DND-41 (cell line): ENCODE data around the gene RBBP5.

Source experiments
- EZH2 ChIP-seq: IDR thresholded peaks from 3 replicates; pipeline ENCODE4 v1.6.1; 2012; ENCODE audit warnings: borderline replicate concordance, low read depth, mild to moderate bottlenecking, moderate library complexity, low read length, inconsistent platforms; ENCODE audit not compliant: severe bottlenecking
- TF ChIP-seq, protein P1 (sequence below): IDR thresholded peaks from 2 replicates; pipeline ENCODE4 v1.5.1; 2012; ENCODE audit warnings: borderline replicate concordance, low read length, moderate library complexity, mild to moderate bottlenecking; ENCODE audit not compliant: poor library complexity, severe bottlenecking; ENCODE audit errors: extremely low read depth

- TF ChIP-seq, protein P1, sequence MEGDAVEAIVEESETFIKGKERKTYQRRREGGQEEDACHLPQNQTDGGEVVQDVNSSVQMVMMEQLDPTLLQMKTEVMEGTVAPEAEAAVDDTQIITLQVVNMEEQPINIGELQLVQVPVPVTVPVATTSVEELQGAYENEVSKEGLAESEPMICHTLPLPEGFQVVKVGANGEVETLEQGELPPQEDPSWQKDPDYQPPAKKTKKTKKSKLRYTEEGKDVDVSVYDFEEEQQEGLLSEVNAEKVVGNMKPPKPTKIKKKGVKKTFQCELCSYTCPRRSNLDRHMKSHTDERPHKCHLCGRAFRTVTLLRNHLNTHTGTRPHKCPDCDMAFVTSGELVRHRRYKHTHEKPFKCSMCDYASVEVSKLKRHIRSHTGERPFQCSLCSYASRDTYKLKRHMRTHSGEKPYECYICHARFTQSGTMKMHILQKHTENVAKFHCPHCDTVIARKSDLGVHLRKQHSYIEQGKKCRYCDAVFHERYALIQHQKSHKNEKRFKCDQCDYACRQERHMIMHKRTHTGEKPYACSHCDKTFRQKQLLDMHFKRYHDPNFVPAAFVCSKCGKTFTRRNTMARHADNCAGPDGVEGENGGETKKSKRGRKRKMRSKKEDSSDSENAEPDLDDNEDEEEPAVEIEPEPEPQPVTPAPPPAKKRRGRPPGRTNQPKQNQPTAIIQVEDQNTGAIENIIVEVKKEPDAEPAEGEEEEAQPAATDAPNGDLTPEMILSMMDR: no peak
- TF ChIP-seq EZH2: no peak
Measured at GRCh38 chr1:205061227-205061626, 60.6 kb downstream of the RBBP5 start.
